Fibroblast of mammary gland (primary cell): ENCODE results near the gene ITGB2.

Experiments
- DNase-seq: peaks from one replicate; pipeline ENCODE4 v3.0.0-alpha.2; 2010; ENCODE audit warnings: low read depth
- H3K4me3 ChIP-seq: 2 replicates; pipeline ENCODE4 v1.5.1; 2011; ENCODE audit warnings: low read depth, mild to moderate bottlenecking, low read length, moderate library complexity; ENCODE audit not compliant: control insufficient read depth
- CTCF ChIP-seq: conservative IDR thresholded peaks from 2 replicates; pipeline ENCODE4 v1.5.1; 2011; ENCODE audit warnings: low read depth, low read length, inconsistent platforms; ENCODE audit not compliant: control insufficient read depth, insufficient read depth

ITGB2 gene

GRCh38 chr21:44878053-44878982 is 42.4 kb downstream of the ITGB2 start:
- DNase-seq: no peak
- no peak overlapping the region for H3K4me3 ChIP-seq
- no peak for TF ChIP-seq CTCF

- TF ChIP-seq CTCF: no peak
- no peak overlapping the region for H3K4me3 ChIP-seq
- DNase-seq: no peak
Observed at GRCh38 chr21:44876849-44877575, 43.7 kb downstream of the ITGB2 start.

GRCh38 chr21:44875316-44875700 is 45.4 kb downstream of the ITGB2 start:
- DNase-seq: peak; percentile 72
- no peak overlapping the region for H3K4me3 ChIP-seq
- TF ChIP-seq CTCF: peak; percentile 24

GRCh38 chr21:44874497-44875315 is 46.0 kb downstream of the ITGB2 start:
- DNase-seq: no peak
- no peak for TF ChIP-seq CTCF
- peak overlapping the region; percentile 45 for H3K4me3 ChIP-seq

- TF ChIP-seq CTCF: no peak
- H3K4me3 ChIP-seq: peak overlapping the region; percentile 45
- peak; percentile 39 for DNase-seq
Observed at GRCh38 chr21:44874240-44874496, 46.5 kb downstream of the ITGB2 start.

GRCh38 chr21:44873356-44874239 is 47.1 kb downstream of the ITGB2 start, which contains the start of gene PTTG1IP:
Gene PTTG1IP (minus strand): TSS chr21:44873690. CDS start chr21:44873616, 74 bp downstream.
- DNase-seq: peak; percentile 90
- no peak for TF ChIP-seq CTCF
- H3K4me3 ChIP-seq: peak within 1 kb of the TSS; percentile 77
